Activated naive CD8-positive, alpha-beta T cell treated with anti-CD3 and anti-CD28 coated beads, Interleukin-2, amount 10 ng/mL, durations not matched to agents 7 days and 5 days (primary cell): ENCODE data around the gene GALNT14. TPM values are rescaled to one million over a fixed set of nuclear protein-coding genes. Genes with fewer than 3 reads are reported as not detected.

Experiments
- ATAC-seq: fragments of 150-1000 bp; cut with Tn5 transposase; one replicate; pipeline ENCODE4 v1.10.0; 2021; ENCODE audit warnings: low read depth, moderate library complexity
- POLR2A ChIA-PET: fragments of 350-600 bp; sonication (Branson Sonifier 250); formaldehyde crosslinking; loops from one replicate; lab custom pipeline; 2021; ENCODE audit warnings: antibody characterized with exemption; lab: Charles Lee
- DNase-seq: peaks from one replicate; pipeline ENCODE4 v3.0.0; 2021
- H3K27ac Mint-ChIP-seq: one replicate; pipeline ENCODE4 v1.8.0; 2022; ENCODE audit warnings: mild to moderate bottlenecking, mixed read lengths
- H3K27me3 Mint-ChIP-seq: one replicate; pipeline ENCODE4 v1.8.0; 2022; ENCODE audit warnings: mild to moderate bottlenecking, moderate library complexity, mixed read lengths
- H3K36me3 Mint-ChIP-seq: one replicate; pipeline ENCODE4 v1.8.0; 2021; ENCODE audit warnings: mild to moderate bottlenecking, mixed read lengths
- H3K4me1 Mint-ChIP-seq: one replicate; pipeline ENCODE4 v1.8.0; 2021; ENCODE audit warnings: mixed read lengths
- H3K4me3 Mint-ChIP-seq: one replicate; pipeline ENCODE4 v1.8.0; 2022; ENCODE audit warnings: mild to moderate bottlenecking, moderate library complexity, mixed read lengths
- H3K9me3 Mint-ChIP-seq: one replicate; pipeline ENCODE4 v1.8.0; 2021; ENCODE audit warnings: mixed read lengths
- total RNA-seq, 2 experiments: library from RNA; stranded (reverse); gene quantifications; one replicate each; pipeline ENCODE4 v1.2.3, GENCODE V29; 2021

GALNT14 gene
- total RNA-seq, 2 experiments from 2014 or later: not detected

- Mint-ChIP-seq H3K36me3 (no peaks in the 10 kb centered on the region), H3K27me3 (no peaks in the 10 kb centered on the region), H3K9me3 (no peaks in the 10 kb centered on the region), H3K4me3 (no peak overlapping the region), H3K4me1 (peaks cover 4% of the 10 kb centered on the region), H3K27ac (no peak overlapping the region)
- no peak for ATAC-seq
- POLR2A ChIA-PET: interaction anchor here (1.0 kb wide), 1 partner anchor 125 kb away, joined by 3 read pairs; no protein-coding TSS in a partner anchor
- no peak for DNase-seq
Measured at GRCh38 chr2:31071741-31072140, 66.5 kb downstream of the GALNT14 start.

- no peak overlapping the region for H3K4me3 Mint-ChIP-seq
- no peak for ATAC-seq
- H3K4me1 Mint-ChIP-seq: peaks cover 4% of the 10 kb centered on the region
- POLR2A ChIA-PET: no interaction called here
- DNase-seq: no peak
- H3K27ac Mint-ChIP-seq: no peak overlapping the region
- H3K9me3 Mint-ChIP-seq: no peaks in the 10 kb centered on the region
- no peaks in the 10 kb centered on the region for H3K27me3 Mint-ChIP-seq
- H3K36me3 Mint-ChIP-seq: no peaks in the 10 kb centered on the region
Measured at GRCh38 chr2:31070339-31071125, 67.7 kb downstream of the GALNT14 start.

DNA sequence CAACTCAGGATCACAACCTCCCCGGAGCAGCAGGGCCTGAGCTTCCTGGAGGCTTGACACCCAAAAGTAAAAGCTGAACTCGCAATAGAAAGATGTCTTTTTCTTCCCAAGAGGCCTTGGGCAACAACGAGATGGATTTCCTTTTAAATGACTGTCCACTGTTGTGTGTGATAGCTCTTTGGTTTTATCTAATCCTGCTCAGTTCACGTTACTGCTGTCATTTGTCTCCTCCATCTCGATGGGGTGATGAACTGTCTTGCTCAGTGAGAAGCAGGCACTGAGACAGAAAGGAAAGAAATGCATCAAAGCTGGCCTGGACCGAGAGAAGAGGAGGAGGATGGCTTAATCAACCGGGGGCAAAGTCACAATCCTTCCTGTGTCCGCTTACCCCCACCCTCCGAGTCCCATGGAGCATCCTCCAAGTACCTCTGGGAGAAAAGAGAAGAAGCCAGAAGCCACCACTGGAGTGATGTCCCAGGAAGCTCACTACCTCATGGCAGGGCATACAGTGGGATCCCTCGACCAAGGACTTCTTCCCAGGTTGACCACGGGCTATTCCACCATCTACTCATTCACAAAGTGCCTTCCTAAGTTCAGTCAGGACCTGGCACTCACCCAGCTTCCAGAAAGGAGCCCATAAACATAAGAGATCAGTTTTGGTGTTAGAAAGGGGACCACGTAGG, 68.5 kb downstream of the GALNT14 start:
- no peak for ATAC-seq
- DNase-seq: no peak
- Mint-ChIP-seq H3K9me3 (no peaks in the 10 kb centered on the region), H3K4me1 (peaks cover 4% of the 10 kb centered on the region), H3K27ac (no peak overlapping the region), H3K27me3 (no peaks in the 10 kb centered on the region), H3K4me3 (no peak overlapping the region), H3K36me3 (no peaks in the 10 kb centered on the region)
- POLR2A ChIA-PET: no interaction called here

DNA sequence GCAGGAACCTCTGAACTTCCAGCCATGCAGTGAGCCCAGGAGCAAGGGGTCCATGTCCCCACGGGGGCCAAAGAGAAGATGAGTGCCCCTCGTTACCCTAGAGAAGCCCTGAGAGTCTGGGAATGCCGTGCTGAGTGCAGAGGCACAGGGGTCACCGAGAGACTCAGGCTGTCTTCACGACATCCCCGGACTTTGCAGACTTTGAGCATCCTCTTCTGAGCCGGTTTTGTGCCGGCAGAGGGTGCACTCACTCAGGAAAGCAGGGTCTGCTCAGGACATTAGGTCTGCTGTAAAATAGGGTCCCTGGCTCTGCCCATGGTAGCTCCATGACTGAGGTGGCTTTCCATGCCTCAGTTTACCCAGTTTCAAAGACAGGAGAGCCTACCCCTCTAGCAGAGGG, 71.0 kb downstream of the GALNT14 start:
- Mint-ChIP-seq H3K27ac (no peak overlapping the region), H3K36me3 (no peaks in the 10 kb centered on the region), H3K9me3 (no peaks in the 10 kb centered on the region), H3K4me3 (no peak overlapping the region), H3K4me1 (peaks cover 2% of the 10 kb centered on the region), H3K27me3 (no peaks in the 10 kb centered on the region)
- no peak for ATAC-seq
- POLR2A ChIA-PET: no interaction called here
- no peak for DNase-seq

DNA sequence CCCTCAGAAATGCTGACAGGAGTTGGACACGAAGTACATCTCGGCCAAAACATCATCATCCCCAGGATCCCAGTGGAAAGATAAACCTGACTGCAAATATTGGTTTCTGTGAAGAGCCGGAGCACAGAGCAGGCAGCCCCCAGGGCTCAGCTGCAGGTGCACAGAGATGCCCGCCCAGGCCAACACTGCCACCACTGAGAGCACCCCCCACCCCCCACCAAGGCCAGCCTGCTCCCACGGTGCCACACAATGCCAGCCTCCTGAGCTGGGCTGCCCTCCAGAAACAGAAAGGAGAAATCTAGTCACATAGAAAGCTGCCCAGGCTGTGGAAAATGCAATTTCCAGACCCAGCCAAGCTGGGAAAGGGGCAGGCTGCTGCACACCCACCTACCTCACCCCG, 71.7 kb downstream of the GALNT14 start:
- POLR2A ChIA-PET: no interaction called here
- H3K27ac Mint-ChIP-seq: no peak overlapping the region
- no peaks in the 10 kb centered on the region for H3K27me3 Mint-ChIP-seq
- H3K9me3 Mint-ChIP-seq: no peaks in the 10 kb centered on the region
- no peaks in the 10 kb centered on the region for H3K36me3 Mint-ChIP-seq
- ATAC-seq (no peak), DNase-seq (no peak)
- no peak overlapping the region for H3K4me3 Mint-ChIP-seq
- no peaks in the 10 kb centered on the region for H3K4me1 Mint-ChIP-seq

- H3K27me3 Mint-ChIP-seq: no peaks in the 10 kb centered on the region
- H3K4me1 Mint-ChIP-seq: no peaks in the 10 kb centered on the region
- H3K4me3 Mint-ChIP-seq: no peak overlapping the region
- no peaks in the 10 kb centered on the region for H3K9me3 Mint-ChIP-seq
- ATAC-seq (no peak), DNase-seq (no peak)
- POLR2A ChIA-PET: no interaction called here
- no peak overlapping the region for H3K27ac Mint-ChIP-seq
- H3K36me3 Mint-ChIP-seq: no peaks in the 10 kb centered on the region
Measured at GRCh38 chr2:31066086-31066485, 72.2 kb downstream of the GALNT14 start.

DNA sequence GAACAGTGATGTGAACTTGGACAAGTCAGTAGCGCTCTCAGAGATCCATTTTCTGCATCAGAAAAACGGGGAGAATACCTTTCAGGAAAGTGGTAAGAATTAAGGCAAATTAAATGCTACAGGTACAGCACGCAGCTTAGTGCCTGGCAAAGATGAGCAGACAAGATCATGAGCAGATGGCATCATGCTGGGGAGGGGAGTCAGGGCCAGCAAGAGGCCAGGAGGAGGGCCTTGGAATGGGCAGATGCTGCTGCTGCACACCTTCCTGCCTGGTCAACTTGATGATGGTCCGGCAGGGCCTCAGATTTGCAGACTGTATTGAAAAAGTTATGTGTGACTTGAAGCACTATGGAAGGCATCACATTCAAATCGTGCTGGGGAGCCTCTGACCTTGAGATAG, 72.9 kb downstream of the GALNT14 start:
- ATAC-seq: no peak
- Mint-ChIP-seq H3K27ac (no peak overlapping the region), H3K27me3 (no peaks in the 10 kb centered on the region), H3K4me3 (no peak overlapping the region), H3K36me3 (no peaks in the 10 kb centered on the region), H3K4me1 (no peaks in the 10 kb centered on the region), H3K9me3 (no peaks in the 10 kb centered on the region)
- DNase-seq: no peak
- POLR2A ChIA-PET: no interaction called here

GRCh38 chr2:31060397-31060796, 77.8 kb downstream of the GALNT14 start:
- DNase-seq (no peak), ATAC-seq (no peak)
- Mint-ChIP-seq H3K27me3 (no peaks in the 10 kb centered on the region), H3K36me3 (no peaks in the 10 kb centered on the region), H3K4me1 (no peaks in the 10 kb centered on the region), H3K9me3 (no peaks in the 10 kb centered on the region), H3K4me3 (no peak overlapping the region), H3K27ac (no peak overlapping the region)
- POLR2A ChIA-PET: no interaction called here

GRCh38 chr2:31058096-31059035, 79.9 kb downstream of the GALNT14 start:
- H3K36me3 Mint-ChIP-seq: no peaks in the 10 kb centered on the region
- DNase-seq: no peak
- H3K9me3 Mint-ChIP-seq: no peaks in the 10 kb centered on the region
- ATAC-seq: no peak
- H3K27me3 Mint-ChIP-seq: peaks cover 2% of the 10 kb centered on the region
- H3K4me1 Mint-ChIP-seq: no peaks in the 10 kb centered on the region
- H3K4me3 Mint-ChIP-seq: no peak overlapping the region
- no peak overlapping the region for H3K27ac Mint-ChIP-seq
- POLR2A ChIA-PET: no interaction called here

GRCh38 chr2:31057691-31058090, 80.5 kb downstream of the GALNT14 start:
- POLR2A ChIA-PET: no interaction called here
- peaks cover 2% of the 10 kb centered on the region for H3K27me3 Mint-ChIP-seq
- no peaks in the 10 kb centered on the region for H3K36me3 Mint-ChIP-seq
- ATAC-seq: no peak
- no peaks in the 10 kb centered on the region for H3K4me1 Mint-ChIP-seq
- no peak overlapping the region for H3K4me3 Mint-ChIP-seq
- H3K9me3 Mint-ChIP-seq: no peaks in the 10 kb centered on the region
- no peak for DNase-seq
- no peak overlapping the region for H3K27ac Mint-ChIP-seq

DNA sequence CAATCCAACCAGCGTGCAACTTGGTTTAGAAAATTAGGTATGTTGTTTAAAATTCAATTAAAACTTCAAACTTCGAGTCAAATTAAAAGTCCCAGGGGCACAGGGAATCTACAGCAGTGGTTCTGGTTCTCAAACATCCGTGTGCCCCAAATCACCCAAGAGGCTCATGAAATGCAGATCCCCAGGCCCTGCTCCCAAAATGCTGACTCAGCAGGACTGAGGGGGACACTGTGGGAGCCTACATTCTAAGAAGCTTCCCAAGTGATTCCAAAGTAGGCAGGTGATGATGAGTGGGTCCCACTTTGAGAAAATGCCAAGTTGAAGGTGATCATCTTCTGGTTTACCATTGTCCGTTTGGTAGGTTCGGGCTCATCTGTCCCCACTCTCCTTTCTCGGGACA, 82.3 kb downstream of the GALNT14 start:
- Mint-ChIP-seq H3K36me3 (no peaks in the 10 kb centered on the region), H3K4me1 (peaks cover 3% of the 10 kb centered on the region), H3K27me3 (peaks cover 2% of the 10 kb centered on the region), H3K9me3 (no peaks in the 10 kb centered on the region), H3K4me3 (no peak overlapping the region), H3K27ac (no peak overlapping the region)
- no peak for DNase-seq
- no peak for ATAC-seq
- POLR2A ChIA-PET: no interaction called here

GRCh38 chr2:31054842-31055388, 83.3 kb downstream of the GALNT14 start:
- Mint-ChIP-seq H3K27ac (no peak overlapping the region), H3K36me3 (no peaks in the 10 kb centered on the region), H3K27me3 (peaks cover 2% of the 10 kb centered on the region), H3K4me1 (peaks cover 3% of the 10 kb centered on the region), H3K9me3 (no peaks in the 10 kb centered on the region), H3K4me3 (no peak overlapping the region)
- POLR2A ChIA-PET: no interaction called here
- DNase-seq (no peak), ATAC-seq (no peak)
